K562 (cell line): Measurements from ENCODE around the gene AGT. TPM values are rescaled to one million over a fixed set of nuclear protein-coding genes. Genes with fewer than 3 reads are reported as not detected.

Source experiments
- ATAC-seq: fragments of 200-7000 bp; cut with Tn5 transposase; 3 replicates; pipeline ENCODE4 v1.9.1; 2020; ENCODE audit warnings: moderate library complexity
- BruUV-seq: library from RNA; stranded (reverse); fragments of 400-500 nt; replicated peaks from 2 replicates; lab custom pipeline; 2021; lab: Mats Ljungman, UMichigan
- CTCF ChIA-PET: fragments of 300-600 bp; formaldehyde crosslinking; extraction: SDS; loops from one replicate; lab custom pipeline; 2021; ENCODE audit warnings: low intra/inter-chr PET ratio; lab: Yijun Ruan, JAX
- POLR2A ChIA-PET: fragments of 300-600, 350-650 bp; sonication (Branson Sonifier 250); formaldehyde crosslinking; extraction: SDS; loops from one replicate; lab custom pipeline; 2021; ENCODE audit warnings: antibody characterized with exemption, inconsistent platforms; lab: Yijun Ruan, JAX
- DNase-seq, 4 experiments: peaks; one replicate each; pipeline versions ENCODE4 v3.0.0 to v3.0.0-alpha.2; 2011 to 2018; ENCODE audit warnings: low spot score in 3 of 4, mixed read lengths in 3 of 4; ENCODE audit errors: extremely low read depth in 1 of 4
- FAIRE-seq: peaks from 2 replicates; lab custom pipeline; 2011; peaks lifted over from hg19 to GRCh38; lab: Jason Lieb, UNC
- H2AFZ ChIP-seq: 2 replicates; pipeline ENCODE4 v1.6.0; 2011; ENCODE audit warnings: low read depth, low read length, control low read depth, inconsistent platforms
- H3K27ac ChIP-seq: fragments of 200-600 bp; 3 replicates; pipeline ENCODE4 v1.8.0; 2011; ENCODE audit warnings: low read depth, mild to moderate bottlenecking, control low read depth, inconsistent platforms, low read length, moderate library complexity, mixed read lengths; ENCODE audit errors: extremely low read depth
- H3K27me3 ChIP-seq, 2 experiments: fragments of 300-600 bp in 1 of 2; 2 replicates in 1 of 2; 3 replicates in 1 of 2; pipeline versions ENCODE4 v1.6.0 to v1.8.0; 2011; ENCODE audit warnings: inconsistent platforms in 2 of 2, low read length in 2 of 2, mild to moderate bottlenecking in 1 of 2, mixed read lengths in 1 of 2, moderate library complexity in 1 of 2; ENCODE audit not compliant: control insufficient read depth in 2 of 2, insufficient read depth in 2 of 2
- H3K36me3 ChIP-seq: fragments of 300-600 bp; 3 replicates; pipeline ENCODE4 v1.8.0; 2011; ENCODE audit warnings: mild to moderate bottlenecking, low read length, inconsistent platforms; ENCODE audit not compliant: control insufficient read depth, insufficient read depth
- H3K4me1 ChIP-seq, 2 experiments: fragments of 200-600 bp in 1 of 2; replicated peaks in 1 of 2; 2 replicates in 1 of 2; 3 replicates in 1 of 2; pipeline versions ENCODE4 v1.5.1 to v1.8.0; 2011; ENCODE audit warnings: inconsistent platforms in 2 of 2, low read length in 2 of 2, mild to moderate bottlenecking in 1 of 2, mixed read lengths in 1 of 2, moderate library complexity in 1 of 2; ENCODE audit not compliant: control insufficient read depth in 2 of 2, insufficient read depth in 2 of 2
- H3K4me2 ChIP-seq: 2 replicates; pipeline ENCODE4 v1.6.1; 2011; ENCODE audit warnings: low read length, control low read depth, inconsistent platforms, mixed read lengths; ENCODE audit not compliant: insufficient read depth
- H3K4me3 ChIP-seq: fragments of 200-600 bp; sonication (generic), shearing (Covaris generic); 2 replicates; pipeline ENCODE4 v1.5.1; 2016; ENCODE audit warnings: control low read depth, inconsistent platforms
- H3K79me2 ChIP-seq: fragments of 200-600 bp; 3 replicates; pipeline ENCODE4 v1.8.0; 2011; ENCODE audit warnings: low read length, inconsistent platforms; ENCODE audit not compliant: control insufficient read depth, insufficient read depth
- H3K9ac ChIP-seq, 2 experiments: 2 replicates each; pipeline versions ENCODE4 v1.6.0 to v1.6.1; 2011; ENCODE audit warnings: low read depth in 2 of 2, low read length in 2 of 2, control low read depth in 1 of 2, inconsistent platforms in 1 of 2, mild to moderate bottlenecking in 1 of 2, mixed read lengths in 1 of 2; ENCODE audit not compliant: insufficient read depth in 1 of 2
- H3K9me1 ChIP-seq: one replicate; pipeline ENCODE4 v1.6.0; 2011; ENCODE audit warnings: inconsistent platforms, mild to moderate bottlenecking, low read length, moderate library complexity; ENCODE audit not compliant: control insufficient read depth, insufficient read depth
- H3K9me3 ChIP-seq: replicated peaks from 2 replicates; pipeline ENCODE4 v1.5.1; 2011; ENCODE audit warnings: low read depth, low read length, inconsistent platforms; ENCODE audit not compliant: control insufficient read depth, insufficient read depth
- H4K20me1 ChIP-seq: replicated peaks from 2 replicates; pipeline ENCODE4 v1.6.1; 2011; ENCODE audit warnings: low read length, inconsistent platforms, mixed read lengths; ENCODE audit not compliant: control insufficient read depth, insufficient read depth
- ARID2 ChIP-seq: fragments of 450-650 bp; IDR thresholded peaks from 2 replicates; pipeline ENCODE4 v1.6.1; 2017; ENCODE audit warnings: antibody characterized with exemption, mild to moderate bottlenecking
- CBFA2T2 ChIP-seq: fragments of 450-650 bp; conservative IDR thresholded peaks from 2 replicates; pipeline ENCODE4 v1.6.1; 2017; ENCODE audit warnings: mild to moderate bottlenecking
- CBFB ChIP-seq: sonication (generic); formaldehyde crosslinking; IDR thresholded peaks from 2 replicates; pipeline ENCODE4 v1.4.0; 2020; ENCODE audit warnings: mild to moderate bottlenecking, missing genetic modification reagents
- HDAC2 ChIP-seq: fragments of 450-650 bp; IDR thresholded peaks from 2 replicates; pipeline ENCODE4 v1.6.1; 2016; ENCODE audit warnings: mild to moderate bottlenecking
- KAT8 ChIP-seq: fragments of 450-650 bp; IDR thresholded peaks from 2 replicates; pipeline ENCODE4 v1.6.1; 2016; ENCODE audit warnings: low read depth, mild to moderate bottlenecking
- KHSRP ChIP-seq: fragments of 450-650 bp; IDR thresholded peaks from 2 replicates; pipeline ENCODE4 v1.6.1; 2017
- NFRKB ChIP-seq: fragments of 450-650 bp; IDR thresholded peaks from 2 replicates; pipeline ENCODE4 v1.6.1; 2016; ENCODE audit warnings: low read depth
- SREBF2 ChIP-seq: sonication (generic); formaldehyde crosslinking; IDR thresholded peaks from 2 replicates; pipeline ENCODE4 v1.4.0; 2020; ENCODE audit warnings: mild to moderate bottlenecking, missing genetic modification reagents
- TAF15 ChIP-seq: fragments of 200-400 bp; formaldehyde crosslinking; IDR thresholded peaks from 2 replicates; pipeline ENCODE4 v1.6.1; 2017; ENCODE audit warnings: mild to moderate bottlenecking, low read depth, low read length, moderate library complexity
- ZNF77 ChIP-seq: fragments of 250-450 bp; sonication (Bioruptor Pico); IDR thresholded peaks from 2 replicates; pipeline ENCODE4 v1.5.0; 2020
- ZNF79 ChIP-seq: fragments of 250-450 bp; sonication (Bioruptor Pico); IDR thresholded peaks from 2 replicates; pipeline ENCODE4 v1.4.0; 2020; ENCODE audit warnings: low read depth, mild to moderate bottlenecking, moderate library complexity
- ZNF830 ChIP-seq: fragments of 250-450 bp; sonication (Bioruptor Pico); IDR thresholded peaks from 2 replicates; pipeline ENCODE4 v1.5.0; 2021; ENCODE audit warnings: mild to moderate bottlenecking
- whole genome bisulfite sequencing: fragments of 100-300 bp; shearing (Covaris generic); methylation state at CpG from one replicate; pipeline ENCODE4 v1.1.6; 2016; ENCODE audit warnings: low coverage, mixed read lengths; ENCODE audit not compliant: insufficient coverage; ENCODE audit errors: missing lambda C conversion rate; 5-methylcytosine and 5-hydroxymethylcytosine counted together
- in situ Hi-C: fragments of 300-500 bp; cut with MboI; formaldehyde crosslinking; loops from 4 replicates; pipeline ENCODE4 v1.15.0; 2018; ENCODE audit warnings: inconsistent platforms, mixed read lengths
- intact Hi-C: fragments of 100-400 bp; cut with micrococcal nuclease; formaldehyde crosslinking; loops from 2 replicates; pipeline ENCODE4 v1.14.2; 2022
- polyA plus RNA-seq, 8 experiments: library from polyadenylated mRNA; depleted of rRNA in 4 of 8; stranded (reverse) in 5 of 8; unstranded in 3 of 8; fragments of >200 nt; fragmentation: Nextera tagmentation in 2 of 8; fragmentation: Illumina TruSeq in 1 of 8; extraction: Ambion mirVana in 2 of 8; extraction: Trizol in 1 of 8; gene quantifications; 2 replicates each; pipeline versions ENCODE4 v1.2.1 to v1.2.3, GENCODE V29; 2011 to 2014; ENCODE audit warnings: inconsistent platforms in 1 of 8, missing spikeins in 1 of 8
- total RNA-seq, 7 experiments: library from RNA; depleted of rRNA in 6 of 7; stranded (reverse); fragments of >200 nt in 6 of 7; fragmentation: Illumina TruSeq in 2 of 7; extraction: Trizol in 2 of 7; gene quantifications; 2 replicates each; pipeline versions ENCODE4 v1.2.1 to v1.2.3, GENCODE V29; 2011 to 2021; ENCODE audit warnings: low replicate concordance in 1 of 7
- TF ChIP-seq, protein P1 (sequence below): fragments of 450-650 bp; IDR thresholded peaks from 2 replicates; pipeline ENCODE4 v1.6.1; 2016; ENCODE audit warnings: antibody characterized with exemption
- TF ChIP-seq, protein P2 (sequence below): IDR thresholded peaks from 2 replicates; pipeline ENCODE4 v1.6.1; 2016; ENCODE audit warnings: missing genetic modification characterization, missing compliant biosample characterization
- TF ChIP-seq, protein P3 (sequence below): fragments of 450-650 bp; formaldehyde crosslinking; IDR thresholded peaks from 2 replicates; pipeline ENCODE4 v1.4.0; 2022; ENCODE audit warnings: missing genetic modification characterization

AGT gene
- total and polyA plus RNA-seq, 9 of the 15 experiments (the other 6 are each of a cell fraction or from before 2014, with no cell fraction given), result 0.40 TPM; not detected in 8

DNA sequence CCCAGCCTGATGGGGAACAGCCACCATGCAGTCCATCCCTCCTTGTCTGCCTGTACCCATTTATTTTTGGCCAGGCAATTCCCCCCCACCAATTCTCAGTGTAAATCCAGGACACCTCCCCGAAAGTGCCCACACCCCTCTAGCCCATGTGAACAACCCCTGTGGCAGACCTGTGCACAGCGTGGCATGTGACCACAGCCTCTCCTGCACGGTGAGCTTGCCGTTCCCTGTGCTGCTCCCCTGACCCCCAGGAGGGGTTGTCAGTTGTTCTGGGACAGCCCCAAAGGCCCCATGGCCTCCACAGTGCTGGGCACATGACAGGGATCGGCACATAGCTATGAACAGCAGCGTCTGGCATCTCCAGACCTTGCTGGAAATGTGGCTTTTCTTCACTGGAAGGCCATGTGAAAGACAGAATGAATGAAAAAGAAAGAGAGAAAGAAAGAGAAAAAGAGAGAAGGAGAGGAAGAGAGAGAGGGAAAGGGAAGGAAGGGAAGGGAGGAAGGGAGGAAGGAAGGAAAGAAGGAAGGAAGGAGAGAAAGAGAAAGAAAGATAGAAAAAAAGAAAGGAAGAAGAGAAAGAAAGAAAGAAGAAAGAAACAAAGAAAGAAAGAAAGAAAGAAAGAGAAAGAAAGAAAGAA, 37.2 kb upstream of the AGT start:
- DNase-seq (no peak), FAIRE-seq (no peak), ATAC-seq (no peak)
- H3K27ac ChIP-seq, result no peak overlapping the region
- intact Hi-C loops (no loop called here), in situ Hi-C loops (no loop called here)
- H3K4me1 ChIP-seq, result peaks cover 0 to 6% of the 10 kb centered on the region in 2 experiments; a peak in 1 of 5 replicates
- CTCF ChIA-PET, result no interaction called here
- no peaks in the 10 kb centered on the region for H3K36me3 ChIP-seq
- no TSS peak for BruUV-seq
- TF ChIP-seq, protein P1, sequence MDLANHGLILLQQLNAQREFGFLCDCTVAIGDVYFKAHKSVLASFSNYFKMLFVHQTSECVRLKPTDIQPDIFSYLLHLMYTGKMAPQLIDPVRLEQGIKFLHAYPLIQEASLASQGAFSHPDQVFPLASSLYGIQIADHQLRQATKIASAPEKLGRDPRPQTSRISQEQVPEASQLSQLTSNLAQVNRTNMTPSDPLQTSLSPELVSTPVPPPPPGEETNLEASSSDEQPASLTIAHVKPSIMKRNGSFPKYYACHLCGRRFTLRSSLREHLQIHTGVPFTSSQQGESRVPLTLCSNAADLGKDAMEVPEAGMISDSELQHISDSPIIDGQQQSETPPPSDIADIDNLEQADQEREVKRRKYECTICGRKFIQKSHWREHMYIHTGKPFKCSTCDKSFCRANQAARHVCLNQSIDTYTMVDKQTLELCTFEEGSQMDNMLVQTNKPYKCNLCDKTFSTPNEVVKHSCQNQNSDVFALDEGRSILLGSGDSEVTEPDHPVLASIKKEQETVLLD, result 0 out of 2 replicates have a peak, but pooled peaks have one; percentile 14
- TF ChIP-seq NFRKB (no peak), CBFA2T2 (no peak), SREBF2 (no peak), HDAC2 (no peak), KHSRP (no peak), ZNF830 (no peak), ARID2 (no peak), CBFB (CRISPR knock-in tag) (no peak), KAT8 (no peak), ZNF79 (no peak), TAF15 (no peak), ZNF77 (CRISPR knock-in tag) (no peak)
- TF ChIP-seq, protein P2, sequence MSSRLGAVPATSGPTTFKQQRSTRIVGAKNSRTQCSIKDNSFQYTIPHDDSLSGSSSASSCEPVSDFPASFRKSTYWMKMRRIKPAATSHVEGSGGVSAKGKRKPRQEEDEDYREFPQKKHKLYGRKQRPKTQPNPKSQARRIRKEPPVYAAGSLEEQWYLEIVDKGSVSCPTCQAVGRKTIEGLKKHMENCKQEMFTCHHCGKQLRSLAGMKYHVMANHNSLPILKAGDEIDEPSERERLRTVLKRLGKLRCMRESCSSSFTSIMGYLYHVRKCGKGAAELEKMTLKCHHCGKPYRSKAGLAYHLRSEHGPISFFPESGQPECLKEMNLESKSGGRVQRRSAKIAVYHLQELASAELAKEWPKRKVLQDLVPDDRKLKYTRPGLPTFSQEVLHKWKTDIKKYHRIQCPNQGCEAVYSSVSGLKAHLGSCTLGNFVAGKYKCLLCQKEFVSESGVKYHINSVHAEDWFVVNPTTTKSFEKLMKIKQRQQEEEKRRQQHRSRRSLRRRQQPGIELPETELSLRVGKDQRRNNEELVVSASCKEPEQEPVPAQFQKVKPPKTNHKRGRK, result peak; percentile 95
- TF ChIP-seq, protein P3, sequence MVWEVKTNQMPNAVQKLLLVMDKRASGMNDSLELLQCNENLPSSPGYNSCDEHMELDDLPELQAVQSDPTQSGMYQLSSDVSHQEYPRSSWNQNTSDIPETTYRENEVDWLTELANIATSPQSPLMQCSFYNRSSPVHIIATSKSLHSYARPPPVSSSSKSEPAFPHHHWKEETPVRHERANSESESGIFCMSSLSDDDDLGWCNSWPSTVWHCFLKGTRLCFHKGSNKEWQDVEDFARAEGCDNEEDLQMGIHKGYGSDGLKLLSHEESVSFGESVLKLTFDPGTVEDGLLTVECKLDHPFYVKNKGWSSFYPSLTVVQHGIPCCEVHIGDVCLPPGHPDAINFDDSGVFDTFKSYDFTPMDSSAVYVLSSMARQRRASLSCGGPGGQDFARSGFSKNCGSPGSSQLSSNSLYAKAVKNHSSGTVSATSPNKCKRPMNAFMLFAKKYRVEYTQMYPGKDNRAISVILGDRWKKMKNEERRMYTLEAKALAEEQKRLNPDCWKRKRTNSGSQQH, result 0 out of 2 replicates have a peak, but pooled peaks have one; percentile 10
- POLR2A ChIA-PET, result no interaction called here
- H3K79me2 ChIP-seq, result no peaks in the 10 kb centered on the region
- no peak overlapping the region for H3K4me2 ChIP-seq
- no peak overlapping the region for H3K4me3 ChIP-seq
- H3K27me3 ChIP-seq, result peaks cover 39 to 61% of the 10 kb centered on the region in 2 experiments
- 0% methylated on average over 6 of the region's 6 CpGs for WGBS
- H3K9me1 ChIP-seq, result no peaks in the 10 kb centered on the region
- no peaks in the 10 kb centered on the region for H3K9me3 ChIP-seq
- no peaks in the 10 kb centered on the region for H4K20me1 ChIP-seq
- H2AFZ ChIP-seq, result no peak overlapping the region
- no peak overlapping the region for H3K9ac ChIP-seq
